Measurements from ENCODE around the gene ACADL. TPM values are rescaled to one million over a fixed set of nuclear protein-coding genes. Genes with fewer than 3 reads are reported as not detected.
A peak's percentile ranks its signal among the peaks of the same experiment; 100 is the strongest.

The ACADL gene
- total and polyA plus RNA-seq, 2 of the 13 experiments (the other 11 are each of a cell fraction or from before 2014, with no cell fraction given), result not detected

- TF ChIP-seq KDM3A (CRISPR knock-in tag; IDR thresholded peaks at IDR 0.05; ENCODE audit: low read depth) (no peak), SPEN (CRISPR knock-in tag; IDR thresholded peaks at IDR 0.05; ENCODE audit: low read depth) (peak; percentile 48; the same call in 1 of the 2 replicates), ZZZ3 (CRISPR knock-in tag; IDR thresholded peaks at IDR 0.05; ENCODE audit: borderline replicate concordance) (no peak), ZNF556 (CRISPR knock-in tag; IDR thresholded peaks at IDR 0.05; ENCODE audit: borderline replicate concordance) (peak; percentile 50; the same call in 1 of the 2 replicates), ZFP36L2 (CRISPR knock-in tag; IDR thresholded peaks at IDR 0.05) (no peak), ELF4 (CRISPR knock-in tag; IDR thresholded peaks at IDR 0.05; ENCODE audit: borderline replicate concordance) (no peak), ZNF264 (CRISPR knock-in tag; IDR thresholded peaks at IDR 0.05) (0 out of 2 replicates have a peak, but pooled peaks have one; percentile 74), ZNF451 (CRISPR knock-in tag; IDR thresholded peaks at IDR 0.05) (no peak), PRDM10 (CRISPR knock-in tag; IDR thresholded peaks at IDR 0.05; ENCODE audit: low read depth) (no peak), GATAD2A (CRISPR knock-in tag; IDR thresholded peaks at IDR 0.05) (peak; percentile 51), KAT8 (CRISPR knock-in tag; IDR thresholded peaks at IDR 0.05) (peak; percentile 49), ZNF784 (CRISPR knock-in tag; IDR thresholded peaks at IDR 0.05; ENCODE audit: borderline replicate concordance) (no peak), PHF21A (CRISPR knock-in tag; IDR thresholded peaks at IDR 0.05) (peak; percentile 52; the same call in 1 of the 2 replicates), SP1 (IDR thresholded peaks at IDR 0.05) (no peak), SP1 (CRISPR knock-in tag; IDR thresholded peaks at IDR 0.05) (peak; percentile 91), TARDBP (CRISPR knock-in tag; IDR thresholded peaks at IDR 0.05) (peak; percentile 34), U2AF1 (optimal IDR thresholded peaks at IDR 0.05; ENCODE audit: low read depth, low read length) (no peak), TCF12 (IDR thresholded peaks at IDR 0.05) (no peak), TCF12 (CRISPR knock-in tag; IDR thresholded peaks at IDR 0.05) (no peak), GFI1 (CRISPR knock-in tag; IDR thresholded peaks at IDR 0.05; ENCODE audit: borderline replicate concordance) (peak; percentile 64; the same call in 1 of the 2 replicates), MIER3 (CRISPR knock-in tag; IDR thresholded peaks at IDR 0.05; ENCODE audit: borderline replicate concordance) (peak; percentile 62; the same call in 1 of the 2 replicates), POGZ (CRISPR knock-in tag; IDR thresholded peaks at IDR 0.05) (peak; percentile 53; the same call in 1 of the 2 replicates), ZBTB4 (CRISPR knock-in tag; IDR thresholded peaks at IDR 0.05; ENCODE audit: borderline replicate concordance) (no peak)
These were observed 53.7 kb downstream of the ACADL start, which contains the start of gene KANSL1L (continued) for GRCh38 chr2:210171309-210172218.

Data from HepG2 (cell line).